Subcutaneous abdominal adipose tissue (tissue), 5 donors: Measurements from ENCODE around the gene MYO1E.

Source experiments
- H3K27ac ChIP-seq: one replicate; pipeline ENCODE4 v1.7.0; 2013; ENCODE audit warnings: low read depth, mild to moderate bottlenecking, inconsistent platforms, low read length, moderate library complexity
- H3K27me3 ChIP-seq, 5 donors: one replicate each; pipeline ENCODE4 v1.7.0; 2013; ENCODE audit warnings: low read length in 5 of 5, inconsistent platforms in 1 of 5; ENCODE audit not compliant: control insufficient read depth in 5 of 5, insufficient read depth in 4 of 5
- H3K36me3 ChIP-seq, 5 donors: one replicate each; pipeline ENCODE4 v1.7.0; 2013; ENCODE audit warnings: low read length in 5 of 5; ENCODE audit not compliant: control insufficient read depth in 5 of 5, insufficient read depth in 5 of 5
- H3K4me1 ChIP-seq, 5 donors: one replicate each; pipeline ENCODE4 v1.7.0; 2013; ENCODE audit warnings: low read length in 5 of 5, mild to moderate bottlenecking in 3 of 5, moderate library complexity in 1 of 5; ENCODE audit not compliant: control insufficient read depth in 5 of 5, insufficient read depth in 5 of 5
- H3K4me3 ChIP-seq, 5 donors: one replicate each; pipeline ENCODE4 v1.7.0; 2013; ENCODE audit warnings: low read length in 5 of 5, low read depth in 1 of 5
- H3K9ac ChIP-seq, 5 donors: one replicate each; pipeline ENCODE4 v1.7.0; 2013; ENCODE audit warnings: low read length in 5 of 5, mild to moderate bottlenecking in 4 of 5, moderate library complexity in 3 of 5
- H3K9me3 ChIP-seq, 5 donors: one replicate each; pipeline ENCODE4 v1.7.0; 2013; ENCODE audit warnings: low read length in 5 of 5; ENCODE audit not compliant: control insufficient read depth in 5 of 5
- donor health status: healthy.
- donor health status: healthy.
- donor health status: healthy.
- donor health status: healthy.
- donor health status: healthy.

Gene MYO1E

DNA sequence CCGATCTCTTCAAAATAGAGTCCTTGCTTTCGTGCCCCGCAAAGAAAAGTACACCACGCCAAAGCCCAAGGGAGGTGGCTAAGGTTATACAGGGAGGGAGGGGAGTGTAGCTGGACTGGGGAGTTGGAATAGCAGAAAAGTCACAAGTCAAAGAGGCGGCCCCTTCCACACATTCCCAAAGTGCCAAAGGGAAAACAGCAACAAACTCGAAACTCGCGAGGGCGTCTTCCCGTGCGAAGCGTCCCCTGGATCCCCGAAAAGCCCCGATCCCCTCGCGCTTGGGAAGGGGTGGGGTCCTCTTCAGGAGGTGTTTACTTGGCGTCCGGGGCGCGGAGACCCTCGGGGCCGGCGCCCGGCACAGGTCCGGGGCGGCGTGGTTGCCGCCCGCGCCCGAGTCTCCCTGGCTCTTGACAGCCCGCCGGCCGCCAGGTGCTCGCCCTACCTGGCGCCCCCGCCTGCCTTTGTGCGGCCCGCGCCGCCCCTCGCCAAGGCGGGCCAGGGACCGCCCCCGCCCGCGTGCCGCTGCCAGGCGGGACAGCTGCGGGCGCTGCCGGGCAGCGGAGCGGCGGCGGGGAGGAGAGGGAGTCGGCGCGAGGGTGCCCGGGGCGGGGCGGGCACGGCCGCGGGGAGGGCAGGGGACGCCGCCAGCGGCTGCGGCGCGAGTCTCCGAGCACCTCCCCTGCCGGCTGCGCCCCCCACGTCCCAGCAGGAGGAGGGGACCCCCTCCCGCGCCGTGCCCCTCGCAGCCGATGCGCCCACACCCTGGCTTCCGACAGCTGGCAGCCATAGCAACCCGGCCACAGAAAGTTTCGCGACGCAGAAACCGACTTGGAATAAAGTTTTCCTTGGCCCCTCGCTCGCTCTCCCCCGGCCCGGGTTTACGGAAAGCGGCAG is 966 bp downstream of the MYO1E start:
- peak overlapping the region; percentile 76 to 97 (median 95) for H3K4me3 ChIP-seq
- H3K9me3 ChIP-seq, result no peaks in the 10 kb centered on the region
- no peaks in the 10 kb centered on the region for H3K36me3 ChIP-seq
- peaks cover 0 to 29% (median 9%) of the 10 kb centered on the region in 5 donors for H3K4me1 ChIP-seq
- H3K27me3 ChIP-seq, result no peaks in the 10 kb centered on the region
- peak overlapping the region; percentile 48 to 91 (median 84) for H3K9ac ChIP-seq
- H3K27ac ChIP-seq, result peak overlapping the region; percentile 84

DNA sequence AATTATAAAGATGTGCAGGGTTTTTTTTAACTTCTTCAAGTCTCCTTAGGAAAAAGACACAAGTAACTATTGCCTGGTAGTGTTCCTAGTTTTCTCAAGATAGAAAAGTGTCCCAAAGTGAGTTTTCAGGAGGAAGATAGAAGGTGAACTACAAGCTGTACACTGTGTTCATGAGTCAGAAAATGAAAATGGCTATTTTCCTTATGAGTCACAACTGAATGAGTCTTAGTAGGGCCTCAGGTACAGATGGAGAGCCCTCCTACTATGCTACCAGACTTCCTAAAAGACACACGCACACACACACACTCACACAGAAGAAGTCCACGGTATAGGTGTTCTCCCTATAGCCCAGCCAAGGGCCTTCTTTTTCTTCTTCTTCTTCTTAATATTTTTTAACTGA is 3.1 kb downstream of the MYO1E start:
- Histone ChIP-seq H3K9me3 (no peaks in the 10 kb centered on the region), H3K36me3 (no peaks in the 10 kb centered on the region), H3K4me3 (no peak overlapping the region), H3K27ac (peak overlapping the region; percentile 18), H3K9ac (no peak overlapping the region), H3K27me3 (no peaks in the 10 kb centered on the region), H3K4me1 (peaks cover 0 to 31% (median 9%) of the 10 kb centered on the region in 5 donors)

DNA sequence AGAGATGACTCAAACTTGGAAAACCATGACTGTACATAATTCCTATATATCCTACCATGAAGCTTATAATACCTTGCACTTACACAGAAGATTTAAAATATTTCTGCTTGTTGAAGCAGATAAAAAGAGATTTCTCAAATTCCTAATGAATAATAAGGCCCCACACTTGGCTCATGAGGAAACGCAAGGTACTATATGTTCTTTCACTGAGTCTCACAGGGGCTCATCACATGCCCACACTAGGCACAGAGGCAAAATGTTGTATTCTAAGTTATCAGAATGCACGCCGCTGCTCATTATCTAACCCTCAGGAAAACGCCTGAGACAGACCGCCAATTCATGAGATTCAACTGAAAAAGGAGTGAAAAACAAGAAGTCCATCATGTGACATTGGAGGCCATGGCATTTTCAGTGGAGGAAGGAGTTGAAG is 5.6 kb downstream of the MYO1E start:
- Histone ChIP-seq H3K36me3 (no peaks in the 10 kb centered on the region), H3K4me1 (peaks cover 0 to 26% (median 7%) of the 10 kb centered on the region in 5 donors), H3K9me3 (no peaks in the 10 kb centered on the region), H3K27ac (no peak overlapping the region), H3K27me3 (no peaks in the 10 kb centered on the region), H3K9ac (no peak overlapping the region), H3K4me3 (no peak overlapping the region)

DNA sequence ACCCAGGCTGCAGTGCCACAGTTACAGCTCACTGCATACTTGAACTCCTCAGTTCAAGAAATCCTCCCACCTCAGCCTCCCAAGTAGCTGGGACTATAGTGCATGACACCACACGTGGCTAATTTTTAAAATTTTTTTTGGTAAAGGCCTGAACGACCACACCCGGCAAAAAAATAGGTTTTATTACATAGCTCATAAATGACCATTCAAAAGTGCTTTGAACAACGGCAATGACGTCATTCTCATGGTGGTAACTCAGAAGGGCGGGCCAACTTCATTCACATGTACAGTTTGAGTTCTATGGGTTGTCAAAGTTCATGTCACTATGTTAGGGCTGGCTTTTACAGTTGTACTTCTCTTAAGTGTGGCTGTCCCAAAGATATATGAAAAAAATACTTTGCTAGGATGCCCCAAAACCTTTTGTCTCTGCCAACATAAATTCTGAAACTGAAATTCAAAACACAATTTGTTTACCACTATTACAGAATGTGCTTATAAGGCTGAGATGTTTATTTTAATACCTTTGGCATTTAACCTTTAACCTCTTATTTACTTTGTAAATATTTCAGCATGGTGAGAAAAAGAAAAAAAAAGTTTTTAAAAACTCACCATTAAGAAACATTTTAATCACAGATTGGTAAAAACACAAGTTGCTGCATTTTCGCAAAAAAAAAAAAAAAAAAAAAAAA is 6.2 kb downstream of the MYO1E start:
- Histone ChIP-seq H3K9me3 (no peaks in the 10 kb centered on the region), H3K27me3 (no peaks in the 10 kb centered on the region), H3K9ac (no peak overlapping the region), H3K36me3 (no peaks in the 10 kb centered on the region), H3K4me3 (no peak overlapping the region), H3K4me1 (peaks cover 0 to 26% (median 6%) of the 10 kb centered on the region in 5 donors), H3K27ac (no peak overlapping the region)

DNA sequence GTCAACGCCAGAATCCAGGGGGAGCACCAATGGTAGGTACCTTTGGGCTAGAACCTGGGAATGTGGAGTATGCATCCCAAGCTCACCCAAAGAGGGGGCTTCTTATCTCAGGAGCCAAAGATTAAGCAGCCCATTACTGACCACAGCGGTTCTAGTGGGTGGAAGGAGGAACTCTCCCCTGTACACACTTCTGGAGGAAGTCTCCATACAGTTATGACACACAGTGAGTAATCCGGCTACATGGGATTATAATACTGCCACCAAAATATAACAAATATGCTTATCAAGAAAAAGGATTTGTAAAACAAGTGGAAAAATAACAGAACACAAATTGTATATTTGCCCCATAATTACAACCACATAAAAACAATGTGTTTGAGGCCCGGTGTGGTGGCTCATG is 8.4 kb downstream of the MYO1E start:
- no peak overlapping the region for H3K27ac ChIP-seq
- no peaks in the 10 kb centered on the region for H3K9me3 ChIP-seq
- peaks cover 0 to 8% (median 0%) of the 10 kb centered on the region in 5 donors for H3K4me1 ChIP-seq
- H3K9ac ChIP-seq, result no peak overlapping the region
- H3K36me3 ChIP-seq, result no peaks in the 10 kb centered on the region
- H3K4me3 ChIP-seq, result no peak overlapping the region
- no peaks in the 10 kb centered on the region for H3K27me3 ChIP-seq

DNA sequence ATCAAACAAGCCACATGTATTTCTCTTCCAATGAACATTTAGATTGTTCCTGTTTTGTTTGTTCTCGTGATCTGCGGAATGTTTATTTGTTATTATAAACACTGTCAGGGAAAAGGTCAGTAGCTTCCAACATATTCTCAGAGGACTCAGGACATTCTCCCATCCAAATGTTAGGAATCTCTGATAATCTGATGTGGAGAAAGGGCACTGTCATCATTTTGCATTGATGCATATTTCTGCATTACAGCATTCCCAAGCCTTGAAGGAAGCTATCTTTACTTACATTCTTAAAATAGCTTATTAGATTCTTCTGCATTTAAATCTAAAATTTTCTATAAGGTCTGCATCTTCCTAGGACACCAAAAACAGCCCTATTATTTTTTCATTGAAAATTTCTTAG is 10.3 kb downstream of the MYO1E start:
- peaks cover 0 to 5% (median 0%) of the 10 kb centered on the region in 5 donors for H3K4me1 ChIP-seq
- peaks cover 0 to 4% (median 0%) of the 10 kb centered on the region in 5 donors for H3K36me3 ChIP-seq
- no peak overlapping the region for H3K4me3 ChIP-seq
- H3K27ac ChIP-seq, result no peak overlapping the region
- H3K27me3 ChIP-seq, result no peaks in the 10 kb centered on the region
- no peaks in the 10 kb centered on the region for H3K9me3 ChIP-seq
- no peak overlapping the region for H3K9ac ChIP-seq

DNA sequence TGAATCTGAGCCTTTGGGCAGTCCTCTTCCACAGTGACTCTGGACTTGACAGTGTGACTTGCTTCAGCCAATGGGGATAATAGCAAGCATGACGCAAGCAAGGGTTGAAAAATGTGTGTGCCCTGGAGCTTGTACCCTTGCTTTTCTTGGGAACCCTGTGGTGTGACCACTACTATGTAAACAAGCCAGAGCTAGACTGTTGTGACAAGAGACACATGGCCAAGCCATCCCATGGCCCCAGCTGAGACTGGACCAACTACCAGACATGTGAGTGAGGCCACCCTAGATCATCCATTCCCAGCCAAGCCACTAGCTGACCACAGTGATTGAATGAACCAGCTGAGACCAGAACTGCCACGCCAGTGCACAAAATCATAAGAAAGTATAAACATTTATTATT is 11.8 kb downstream of the MYO1E start:
- H3K4me1 ChIP-seq, result peaks cover 0 to 3% (median 0%) of the 10 kb centered on the region in 5 donors
- no peak overlapping the region for H3K4me3 ChIP-seq
- H3K27me3 ChIP-seq, result no peaks in the 10 kb centered on the region
- H3K9me3 ChIP-seq, result no peaks in the 10 kb centered on the region
- no peak overlapping the region for H3K9ac ChIP-seq
- H3K36me3 ChIP-seq, result peaks cover 0 to 4% (median 0%) of the 10 kb centered on the region in 5 donors
- H3K27ac ChIP-seq, result no peak overlapping the region

DNA sequence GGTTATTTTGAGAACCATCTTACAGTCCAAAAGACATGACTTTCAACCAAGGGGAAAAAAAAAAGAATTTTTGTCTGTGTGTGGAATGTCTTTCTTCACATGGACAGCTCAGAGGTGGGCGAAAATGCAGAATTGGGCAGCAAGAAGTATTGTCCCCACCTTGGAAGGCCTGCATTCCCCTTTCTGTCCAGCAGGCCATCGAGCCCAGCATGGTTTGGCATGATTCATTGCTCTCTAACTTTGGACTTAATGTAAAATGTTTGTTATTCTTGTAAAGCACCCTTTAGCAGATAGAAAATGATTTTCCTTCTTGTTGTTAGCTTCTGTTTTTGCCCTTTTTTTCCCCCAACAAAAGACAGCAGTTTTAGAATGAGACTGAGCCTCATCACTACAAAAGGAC is 12.4 kb downstream of the MYO1E start:
- Histone ChIP-seq H3K27me3 (no peaks in the 10 kb centered on the region), H3K36me3 (peaks cover 0 to 4% (median 0%) of the 10 kb centered on the region in 5 donors), H3K9ac (no peak overlapping the region), H3K9me3 (no peaks in the 10 kb centered on the region), H3K4me3 (no peak overlapping the region), H3K4me1 (peaks cover 0 to 3% (median 0%) of the 10 kb centered on the region in 5 donors), H3K27ac (no peak overlapping the region)

DNA sequence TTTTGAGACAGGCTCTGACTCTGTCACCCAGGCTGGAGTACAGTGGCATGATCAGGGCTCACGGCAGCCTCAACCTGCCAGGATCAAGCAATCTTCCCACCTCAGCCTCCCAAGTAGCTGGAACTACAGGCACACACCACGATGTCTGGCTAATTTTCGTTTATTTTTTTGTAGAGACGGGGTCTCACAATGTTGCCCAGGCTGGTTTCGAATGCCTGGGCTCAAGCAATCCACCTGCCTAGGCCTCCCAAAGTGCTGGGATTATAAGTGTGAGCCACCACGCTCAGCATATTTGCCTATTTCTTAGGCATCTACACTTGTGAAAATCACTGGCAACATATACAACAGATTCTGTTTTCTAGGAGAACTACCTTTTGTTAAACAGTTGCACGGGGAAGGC is 16.9 kb downstream of the MYO1E start:
- peaks cover 0 to 4% (median 0%) of the 10 kb centered on the region in 5 donors for H3K36me3 ChIP-seq
- no peaks in the 10 kb centered on the region for H3K9me3 ChIP-seq
- no peak overlapping the region for H3K27ac ChIP-seq
- no peak overlapping the region for H3K4me3 ChIP-seq
- H3K27me3 ChIP-seq, result peaks cover 0 to 3% (median 0%) of the 10 kb centered on the region in 5 donors
- no peak overlapping the region for H3K9ac ChIP-seq
- H3K4me1 ChIP-seq, result peaks cover 0 to 18% (median 6%) of the 10 kb centered on the region in 5 donors
